Prostate gland (tissue), 1 donor: ENCODE measurements around the gene R3HDM4.

Source experiments
- POLR2A ChIP-seq: fragments of 450-650 bp; IDR thresholded peaks from one replicate; pipeline ENCODE4 v1.6.1; 2016; ENCODE audit warnings: antibody characterized with exemption, mild to moderate bottlenecking
- POLR2AphosphoS5 ChIP-seq: sonication (generic); formaldehyde crosslinking; IDR thresholded peaks from one replicate; pipeline ENCODE4 v1.6.1; 2017; ENCODE audit warnings: antibody characterized with exemption

- TF ChIP-seq POLR2A = no peak
- no peak for TF ChIP-seq POLR2AphosphoS5
Observed at GRCh38 chr19:867301-867793, 45.7 kb downstream of the R3HDM4 start.
